PC-9 (cell line): Measurements from ENCODE around the gene TBCK.

Experiments used
- CTCF ChIP-seq: fragments of 200-600 bp; sonication (generic); conservative IDR thresholded peaks from 2 replicates; pipeline ENCODE4 v1.6.1; 2017; ENCODE audit warnings: mixed run types, antibody characterized with exemption, mild to moderate bottlenecking, moderate library complexity
- EZH2 ChIP-seq: fragments of 200-600 bp; sonication (generic); IDR thresholded peaks from 2 replicates; pipeline ENCODE4 v1.8.0; 2017; ENCODE audit warnings: antibody characterized with exemption, low read depth

- no peak for TF ChIP-seq CTCF
- TF ChIP-seq EZH2: no peak
These were observed 225.2 kb downstream of the TBCK start for GRCh38 chr4:106090826-106091225.
